GM21825 (cell line): Measurements from ENCODE around the gene MPC1L.
A peak's percentile ranks its signal among the peaks of the same experiment; 100 is the strongest.
"Not testable (repeated sequence)": the region's sequence is repeated elsewhere in the genome, so short reads cannot be mapped to it uniquely, and the experiment has no call there.

ENCODE experiments used
- ATAC-seq: cut with Tn5 transposase; IDR thresholded peaks from one replicate; pipeline ENCODE4 v1.9.1; 2021; ENCODE audit warnings: mild to moderate bottlenecking, moderate library complexity; ENCODE audit not compliant: unreplicated experiment

Gene MPC1L

DNA sequence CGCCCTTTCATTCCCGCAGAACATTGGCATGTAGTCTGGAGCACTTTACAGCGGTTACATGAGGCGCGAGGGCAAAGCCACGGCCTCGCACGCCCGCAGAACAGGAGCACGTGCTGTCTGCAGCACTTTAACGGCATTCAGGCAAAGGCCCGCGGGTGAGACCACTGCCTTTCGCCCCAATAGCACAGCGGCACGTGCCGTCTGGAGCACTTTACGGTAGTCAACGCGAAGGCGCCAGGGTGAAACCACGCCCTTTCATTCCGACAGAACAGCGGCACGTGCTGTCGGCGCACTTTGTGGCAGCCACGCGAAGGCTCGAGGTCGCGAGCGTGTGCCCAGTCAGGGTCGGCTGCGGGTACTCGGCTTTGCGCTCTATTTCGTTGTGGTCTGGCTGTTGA lies at the start of gene MPC1L:
TSS of gene MPC1L (plus strand) at position 290 of the 398 bp plus-strand sequence. CDS start 138 bp downstream, outside the sequence.
- no peak for ATAC-seq

DNA sequence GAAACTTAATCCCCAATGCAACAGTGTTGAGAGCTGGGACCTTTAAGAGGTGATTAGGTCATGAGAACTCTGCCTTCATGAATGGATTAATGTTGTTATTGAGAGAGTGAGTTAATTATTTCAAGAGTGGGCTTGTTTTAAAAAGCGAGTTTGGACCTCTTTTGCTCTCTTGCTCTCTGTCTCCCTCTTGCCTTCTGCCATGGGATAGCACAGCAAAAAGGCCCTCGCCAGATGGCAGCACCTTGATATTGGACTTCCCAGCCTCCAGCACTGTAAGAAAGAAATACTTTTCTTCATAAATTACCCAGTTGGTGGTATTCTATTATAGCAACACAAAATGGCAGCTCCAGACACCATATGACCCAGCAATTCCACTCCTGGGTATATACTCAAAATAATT lies 49.5 kb upstream of the MPC1L start:
- ATAC-seq = no peak

DNA sequence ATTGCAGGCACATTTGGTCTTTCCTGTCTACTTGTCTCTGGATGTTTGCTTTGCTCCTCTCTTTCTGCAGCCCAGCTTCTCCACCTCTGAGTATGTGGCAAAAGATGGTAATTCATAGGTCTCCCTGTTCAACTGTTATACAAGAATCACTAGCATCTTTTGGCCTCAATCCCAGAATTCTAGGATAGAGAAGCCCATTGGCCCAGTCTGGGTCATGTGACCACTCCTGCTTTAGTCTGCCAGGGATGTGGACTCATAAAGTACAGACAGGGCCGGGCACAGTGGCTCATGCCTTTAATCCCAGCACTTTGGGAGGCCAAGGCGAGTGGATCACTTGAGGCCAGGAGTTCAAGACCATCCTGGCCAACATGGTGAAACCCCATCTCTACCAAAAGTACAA lies 47.8 kb upstream of the MPC1L start:
- not testable (repeated sequence) for ATAC-seq

DNA sequence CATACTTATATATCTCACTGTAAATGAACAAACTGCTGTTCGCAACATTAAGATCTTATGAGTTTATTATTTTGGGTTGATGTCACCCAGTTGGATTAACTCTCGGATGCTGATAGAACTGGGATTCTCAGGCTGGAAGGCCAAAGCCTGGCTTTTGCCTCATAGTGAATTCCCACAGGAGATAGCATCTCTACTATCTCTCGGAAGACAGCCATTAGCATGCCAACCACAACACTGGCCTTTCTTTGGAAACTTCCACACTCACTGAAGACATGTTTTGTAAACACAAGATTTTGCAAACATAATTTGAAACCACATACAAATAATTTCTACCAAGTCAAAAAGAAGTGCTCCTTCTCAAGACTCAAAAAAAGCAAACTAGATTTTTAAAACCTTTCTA lies 46.9 kb upstream of the MPC1L start:
- no peak for ATAC-seq

DNA sequence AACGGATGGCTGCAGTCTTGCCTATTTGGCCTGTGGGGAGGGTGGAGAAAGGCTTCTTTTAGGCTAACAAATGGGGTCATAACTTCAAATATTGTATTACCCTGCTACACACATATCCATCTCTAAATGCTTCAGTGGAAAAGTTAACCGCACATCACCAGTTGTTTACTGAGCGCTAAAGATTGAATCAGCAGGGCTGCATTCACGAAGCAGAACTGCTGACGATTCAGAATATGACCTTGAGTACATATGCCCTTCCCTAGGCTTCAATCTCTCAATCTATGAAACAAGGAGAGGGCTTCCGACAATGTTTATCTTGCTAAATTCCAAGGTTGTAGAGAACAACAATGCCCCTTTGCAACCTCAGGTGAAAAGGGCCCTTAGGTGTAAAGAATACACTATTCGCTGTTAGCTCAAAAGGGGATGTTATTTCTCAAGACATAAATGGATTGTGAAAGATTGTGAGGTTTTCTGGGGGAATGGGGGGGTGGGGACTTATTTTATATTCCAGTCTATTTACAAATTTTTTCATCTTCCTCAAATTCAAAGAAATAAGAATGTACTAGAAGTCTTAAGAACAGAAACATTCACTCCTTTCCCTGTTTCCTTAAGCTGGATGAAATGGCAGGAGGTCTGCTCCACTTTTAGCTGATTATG lies 45.1 kb upstream of the MPC1L start:
- ATAC-seq = no peak

DNA sequence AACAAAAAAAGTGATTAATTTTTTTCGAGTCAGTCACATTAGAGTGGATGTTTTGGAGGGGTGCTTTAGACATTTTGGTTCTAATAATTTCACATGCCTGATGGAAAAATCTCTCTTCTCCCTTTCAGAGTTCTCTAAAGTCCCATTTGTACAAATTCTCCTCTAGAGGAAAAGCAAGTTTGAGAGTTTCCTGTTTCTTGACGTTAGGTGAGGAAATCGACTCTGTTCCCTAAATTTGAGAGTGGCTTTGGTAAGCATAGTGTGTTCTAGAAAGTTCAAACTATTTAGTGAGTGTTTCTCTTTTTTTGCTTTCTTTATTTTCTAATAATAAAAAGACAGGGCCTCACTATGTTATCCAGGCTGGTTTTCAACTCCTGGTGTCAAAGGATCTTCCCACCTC lies 44.1 kb upstream of the MPC1L start:
- ATAC-seq = no peak

DNA sequence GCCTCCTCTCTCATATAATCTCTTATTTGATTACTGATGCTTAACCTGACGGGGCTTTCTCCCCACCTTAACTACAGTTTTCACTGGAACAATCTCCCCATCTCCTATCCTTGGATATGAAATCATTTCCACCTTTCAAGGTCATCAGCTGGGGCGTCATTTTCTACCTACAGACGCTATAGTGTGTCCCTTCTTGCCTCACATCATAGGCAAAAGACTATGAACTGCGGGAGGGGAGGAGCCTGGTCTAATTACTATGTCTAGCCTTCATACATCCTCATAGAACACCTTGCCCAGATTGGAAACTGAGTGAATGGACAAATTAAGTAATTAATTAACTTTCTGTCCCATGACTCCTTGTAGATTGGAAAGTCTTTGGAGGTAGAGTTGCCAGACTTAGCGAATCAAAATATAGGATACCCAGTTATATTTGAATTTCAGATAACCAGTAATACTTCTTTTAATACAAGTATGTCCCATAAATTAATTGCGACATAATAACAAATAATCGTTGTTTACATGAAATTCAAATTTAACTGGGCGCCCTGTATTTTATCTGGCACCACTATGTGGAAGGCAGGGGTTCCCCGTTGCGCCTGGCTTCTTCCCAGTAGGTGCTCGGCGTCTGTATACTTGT lies 43.2 kb upstream of the MPC1L start:
- ATAC-seq = peak; percentile 38

DNA sequence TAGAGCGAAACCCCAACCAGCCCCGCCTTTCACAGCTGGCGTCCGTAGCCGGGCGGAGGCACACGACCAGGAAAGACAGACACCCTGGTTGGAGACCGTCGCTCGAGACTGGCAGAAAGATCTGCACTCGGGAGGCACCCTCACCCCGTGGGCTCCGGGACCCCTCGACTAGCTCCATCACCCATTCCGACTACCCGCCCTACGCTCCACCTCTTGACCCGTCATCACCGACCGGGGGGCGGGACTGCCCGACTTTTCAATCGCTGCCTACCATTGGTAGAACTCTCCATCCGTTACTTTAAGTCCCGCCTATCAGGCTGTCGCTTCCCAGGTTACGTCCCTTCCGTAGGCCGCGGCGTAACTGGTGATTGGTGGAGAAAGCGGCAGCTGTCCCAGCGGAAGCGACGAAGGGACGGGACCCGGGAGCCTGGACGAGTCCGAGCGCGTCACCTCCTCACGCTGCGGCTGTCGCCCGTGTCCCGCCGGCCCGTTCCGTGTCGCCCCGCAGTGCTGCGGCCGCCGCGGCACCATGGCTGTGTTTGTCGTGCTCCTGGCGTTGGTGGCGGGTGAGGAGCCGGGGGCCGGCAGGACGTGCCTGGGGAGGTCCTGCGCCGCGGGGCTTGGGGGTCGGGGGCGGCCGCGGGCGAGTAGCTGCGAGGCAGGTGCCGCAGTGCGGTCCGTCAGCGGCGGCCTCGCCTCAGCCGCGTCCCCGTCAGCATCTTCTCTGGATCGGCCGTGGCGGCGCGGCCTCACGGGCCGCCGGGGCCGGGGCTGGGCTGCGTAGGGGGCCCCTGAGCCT lies 42.5 kb upstream of the MPC1L start, which contains the start of gene ATP6AP2:
TSS of gene ATP6AP2 (plus strand) at position 434 of the 799 bp plus-strand sequence. CDS start at position 530, 96 bp downstream.
- peak; percentile 95 for ATAC-seq

DNA sequence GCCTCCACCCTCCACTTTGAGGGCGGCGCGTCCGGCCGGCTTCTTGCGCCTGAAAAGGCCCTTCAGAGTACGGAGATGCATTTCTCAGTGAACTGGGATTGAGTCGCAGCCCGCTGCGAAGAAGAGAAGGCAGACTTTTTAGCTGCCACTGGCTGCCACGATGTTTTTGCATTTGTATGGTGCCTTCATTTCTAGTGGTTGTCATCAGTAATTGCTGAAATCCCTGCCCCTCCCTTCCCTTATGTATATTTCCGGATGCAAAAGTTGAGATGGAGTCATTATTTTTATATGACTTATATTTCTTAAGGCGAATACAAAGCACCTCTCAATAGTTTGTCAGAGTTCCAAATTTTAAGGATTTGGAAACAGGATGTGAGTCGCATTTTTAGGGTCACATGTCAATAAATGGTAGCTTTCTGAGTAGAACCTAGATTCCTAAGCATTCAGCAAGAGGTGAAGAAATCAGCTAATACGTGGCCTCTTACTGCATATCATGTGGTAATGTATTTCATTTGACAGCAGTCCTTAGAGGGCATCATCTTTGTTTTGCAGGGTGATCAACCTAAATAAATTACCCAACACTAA lies 41.8 kb upstream of the MPC1L start:
- ATAC-seq = no peak

DNA sequence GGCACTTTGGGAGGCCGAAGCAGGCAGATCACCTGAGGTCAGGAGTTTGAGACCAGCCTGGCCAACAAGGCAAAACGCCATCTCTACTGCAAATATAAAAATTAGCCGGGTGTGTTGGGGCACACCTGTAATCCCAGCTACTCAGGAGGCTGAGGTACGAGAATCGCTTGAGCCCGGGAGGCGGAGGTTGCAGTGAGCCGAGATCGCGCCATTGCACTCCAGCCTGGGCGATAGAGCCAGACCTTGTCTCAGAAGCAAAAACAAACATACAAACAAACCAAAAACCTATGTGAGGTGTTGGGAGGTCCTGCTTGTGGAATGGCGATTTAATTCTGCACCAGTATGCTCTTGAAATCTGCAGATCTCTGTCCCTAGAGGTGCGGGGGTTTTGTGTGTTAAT lies 41.0 kb upstream of the MPC1L start:
- ATAC-seq = not testable (repeated sequence)

DNA sequence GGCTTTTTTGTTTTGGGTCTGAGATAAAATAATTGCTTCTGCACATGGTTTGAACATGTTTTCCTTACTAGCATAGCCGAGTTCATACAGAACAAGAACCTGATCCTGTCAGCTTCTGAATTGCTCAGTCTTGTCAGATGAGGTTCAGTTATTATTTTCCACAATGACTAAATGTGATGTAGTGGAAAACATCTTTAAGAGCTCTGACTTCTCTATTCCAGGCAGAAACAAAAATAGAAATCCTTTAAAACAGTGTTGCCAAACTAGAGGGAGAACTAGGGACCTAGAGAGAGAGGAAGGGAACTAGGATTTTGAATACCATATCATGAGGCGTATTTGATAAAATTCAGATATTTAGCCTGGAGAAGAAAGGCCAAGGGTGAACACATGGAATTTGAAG lies 40.4 kb upstream of the MPC1L start:
- ATAC-seq = no peak

DNA sequence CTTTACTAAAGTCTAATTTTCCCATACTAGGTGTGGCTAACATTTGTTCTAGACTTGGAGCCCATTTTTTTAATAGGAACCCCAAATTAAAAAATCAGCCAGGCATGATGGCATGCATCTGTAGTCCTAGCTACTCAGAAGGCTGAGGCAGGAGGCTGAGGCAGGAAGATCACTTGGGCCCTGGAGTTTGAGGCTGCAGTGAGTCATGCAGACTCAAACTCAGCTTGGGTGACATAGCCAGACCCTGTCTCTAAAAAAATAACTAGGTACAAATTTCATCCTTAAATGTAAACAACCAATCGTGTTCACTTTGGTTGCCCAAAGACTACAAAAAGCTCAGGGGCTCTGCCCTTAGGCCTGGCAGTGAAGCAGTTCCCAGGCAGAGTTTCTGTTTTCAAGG lies 35.6 kb upstream of the MPC1L start:
- not testable (repeated sequence) for ATAC-seq

DNA sequence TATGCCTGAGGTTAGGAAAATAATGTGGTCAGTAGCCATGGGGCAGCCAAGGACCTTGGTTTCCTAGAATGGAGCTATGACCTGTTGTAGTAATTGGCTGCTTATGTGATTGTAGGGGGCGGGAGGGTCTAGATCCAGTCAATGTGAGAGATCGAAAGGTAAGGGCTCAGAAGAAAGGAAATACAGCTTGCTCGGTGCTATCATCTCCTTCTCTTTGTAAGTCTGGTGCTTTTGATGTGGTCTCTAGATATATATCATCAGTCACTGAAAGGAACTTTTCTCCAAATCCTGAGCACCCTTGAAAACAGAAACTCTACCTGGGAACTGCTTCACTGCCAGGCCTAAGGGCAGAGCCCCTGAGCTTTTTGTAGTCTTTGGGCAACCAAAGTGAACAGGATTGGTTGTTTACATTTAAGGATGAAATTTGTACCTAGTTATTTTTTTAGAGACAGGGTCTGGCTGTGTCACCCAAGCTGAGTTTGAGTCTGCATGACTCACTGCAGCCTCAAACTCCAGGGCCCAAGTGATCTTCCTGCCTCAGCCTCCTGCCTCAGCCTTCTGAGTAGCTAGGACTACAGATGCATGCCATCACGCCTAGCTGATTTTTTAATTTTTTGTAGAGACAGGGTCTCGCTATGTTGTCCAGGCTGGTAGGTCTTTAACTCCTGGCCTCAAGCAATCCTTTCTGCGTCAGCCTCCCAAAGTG lies 33.5 kb upstream of the MPC1L start:
- ATAC-seq = not testable (repeated sequence)

DNA sequence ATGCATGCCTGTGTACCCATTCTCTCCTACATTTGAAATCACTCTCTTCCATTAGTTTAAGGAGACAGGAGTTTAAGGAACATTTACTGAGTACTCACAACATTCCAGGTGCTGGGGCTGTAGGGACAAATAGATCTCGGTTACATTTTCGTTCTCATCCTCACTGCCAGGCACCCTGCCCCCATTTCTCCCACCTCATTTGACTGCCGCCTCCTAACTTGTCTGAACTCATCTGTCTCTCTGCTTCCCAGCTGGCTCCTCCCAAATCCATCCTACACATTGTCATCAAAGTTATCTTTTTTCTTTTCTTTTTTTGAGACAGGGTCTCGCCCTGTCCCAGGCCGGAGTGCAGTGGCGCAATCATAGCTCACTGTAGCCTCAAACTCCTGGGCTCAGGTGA lies 19.8 kb upstream of the MPC1L start:
- ATAC-seq = no peak

DNA sequence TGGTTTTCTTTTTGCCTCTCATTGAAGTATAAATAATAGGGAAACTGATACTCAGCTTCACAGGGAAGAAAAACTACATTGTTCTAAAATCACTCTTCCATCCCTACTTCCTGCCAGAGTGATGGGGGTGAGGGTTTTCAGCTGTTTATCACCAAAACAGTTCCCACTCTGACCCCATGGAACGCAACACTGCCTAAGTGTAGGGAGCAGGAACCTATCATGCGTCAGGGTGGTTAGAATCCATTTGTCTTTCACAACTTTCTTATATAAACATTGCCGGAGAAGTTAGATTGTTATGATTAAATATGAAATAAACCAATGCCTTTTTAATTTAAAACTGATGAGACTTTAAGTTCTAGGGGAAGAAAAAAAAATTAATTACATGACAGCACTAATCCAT lies 15.8 kb upstream of the MPC1L start:
- no peak for ATAC-seq

DNA sequence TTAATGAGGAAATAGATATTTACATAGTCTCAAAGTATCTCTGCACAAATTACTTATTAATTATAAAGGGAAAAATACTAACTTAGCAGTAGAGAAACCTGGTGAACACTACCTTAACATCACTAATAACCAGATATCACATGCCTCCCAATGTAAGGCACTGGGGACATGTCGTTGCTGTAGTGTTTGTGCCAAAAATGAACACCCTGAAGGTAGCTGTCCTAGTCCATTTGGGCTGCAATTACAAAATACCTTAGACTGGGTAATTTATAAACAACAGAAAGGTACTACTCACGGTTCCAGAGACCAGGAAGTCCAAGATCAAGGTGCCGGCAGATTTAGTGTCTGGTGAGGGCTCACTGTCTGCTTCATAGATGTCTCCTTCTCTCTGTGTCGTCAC lies 10.7 kb upstream of the MPC1L start:
- no peak for ATAC-seq

DNA sequence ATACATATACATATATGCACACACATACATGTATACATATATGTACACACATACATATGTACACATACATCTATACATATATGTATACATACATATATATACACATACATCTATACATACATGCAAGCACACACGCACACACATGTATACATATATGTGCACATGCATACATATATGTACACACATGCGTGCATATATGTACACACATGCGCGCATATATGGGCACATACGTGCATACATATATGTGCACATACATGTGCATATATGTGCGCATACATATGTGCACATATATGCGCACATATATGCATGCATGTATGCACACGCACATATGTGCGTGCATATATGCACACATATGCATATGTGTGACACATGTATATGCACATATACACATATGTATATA lies 7.3 kb upstream of the MPC1L start:
- ATAC-seq = no peak

DNA sequence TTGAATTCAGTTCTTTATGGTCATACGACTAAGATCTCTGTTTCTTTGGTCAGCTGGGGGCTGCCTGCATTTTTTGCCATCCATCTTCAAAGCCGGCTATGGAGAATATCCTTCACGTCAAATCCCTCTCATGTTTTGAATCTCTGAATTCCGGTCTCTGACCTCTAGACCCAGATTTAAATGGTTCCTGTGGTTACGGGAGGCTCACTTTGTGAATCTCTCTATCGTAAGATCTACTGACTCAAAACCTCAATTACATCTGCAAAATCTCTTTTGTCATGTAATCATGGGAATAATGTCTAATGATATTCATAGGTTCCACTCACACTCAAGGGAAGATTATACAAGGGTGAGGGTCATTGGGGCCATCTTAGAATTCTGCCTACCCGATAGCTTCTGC lies 5.7 kb upstream of the MPC1L start:
- ATAC-seq = no peak

DNA sequence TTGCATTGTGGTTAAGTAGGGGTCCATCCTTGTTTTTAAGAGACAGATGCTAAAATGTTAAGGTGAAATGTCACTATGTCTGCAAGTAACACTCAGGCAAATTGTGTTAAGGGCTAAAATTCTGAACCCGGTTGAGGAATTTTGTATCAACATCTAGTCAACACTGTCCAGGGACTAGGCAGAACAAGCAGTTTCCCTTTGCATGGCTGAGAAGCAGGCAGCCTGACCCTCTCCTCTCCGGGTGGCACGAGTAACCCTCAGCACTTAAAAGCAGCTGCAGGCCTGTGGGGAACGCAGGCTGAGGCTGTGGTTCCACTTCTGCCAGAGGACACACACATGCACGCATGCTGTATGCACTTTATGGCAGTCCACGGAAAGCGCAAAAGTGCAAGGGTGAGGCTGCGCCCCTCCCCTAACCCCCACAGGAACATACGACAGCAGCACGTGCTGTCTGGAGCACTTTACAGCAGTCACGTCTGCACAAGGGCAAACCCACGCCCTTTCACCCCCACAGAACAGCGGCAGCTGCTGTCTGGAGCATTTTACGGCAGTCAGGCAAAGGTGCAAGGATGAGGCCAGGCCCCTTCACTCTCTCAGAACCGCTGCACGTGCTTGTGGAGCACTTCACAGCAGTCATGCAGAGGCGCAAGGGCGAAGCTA lies 619 bp upstream of the MPC1L start:
- ATAC-seq = no peak

DNA sequence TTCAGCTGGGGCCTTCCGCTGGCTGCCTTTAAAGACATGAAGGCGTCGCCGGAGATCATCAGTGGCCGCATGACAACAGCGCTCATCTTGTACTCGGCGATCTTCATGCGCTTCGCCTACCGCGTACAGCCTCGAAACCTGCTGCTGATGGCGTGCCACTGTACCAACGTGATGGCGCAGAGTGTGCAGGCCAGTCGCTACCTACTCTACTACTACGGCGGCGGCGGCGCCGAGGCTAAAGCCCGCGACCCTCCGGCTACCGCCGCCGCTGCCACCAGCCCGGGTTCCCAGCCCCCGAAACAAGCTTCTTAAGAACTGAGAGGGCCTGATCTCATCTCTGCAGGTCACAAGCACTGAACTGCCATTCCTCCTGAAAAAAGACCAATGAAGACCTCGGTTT lies 437 bp downstream of the MPC1L start:
- ATAC-seq = no peak
